Breast epithelium (tissue), 4 donors: ENCODE results near the gene SPR. TPM values are rescaled to one million over a fixed set of nuclear protein-coding genes. Genes with fewer than 3 reads are reported as not detected.

Experiments used
- DNase-seq, 2 donors: peaks; one replicate each; pipeline ENCODE4 v3.0.0-alpha.2; 2019; ENCODE audit warnings: low spot score in 2 of 2
- H3K27ac ChIP-seq, 2 donors: fragments of 200-600 bp; sonication (generic) in 1 of 2; one replicate each; pipeline ENCODE4 v1.5.1; 2016 to 2019; ENCODE audit warnings: mild to moderate bottlenecking in 1 of 2
- H3K27me3 ChIP-seq, 2 donors: fragments of 200-600 bp; sonication (generic) in 1 of 2; one replicate each; pipeline versions ENCODE4 v1.5.1 to v1.6.0; 2017 to 2019; ENCODE audit warnings: control low read depth in 1 of 2, mild to moderate bottlenecking in 1 of 2
- H3K36me3 ChIP-seq: fragments of 200-600 bp; one replicate; pipeline ENCODE4 v1.5.1; 2019
- H3K4me1 ChIP-seq, 2 donors: fragments of 200-600 bp; sonication (generic); one replicate each; pipeline ENCODE4 v1.5.1; 2016 to 2019; ENCODE audit warnings: control low read depth in 1 of 2
- H3K4me3 ChIP-seq, 3 donors: fragments of 200-600 bp; sonication (generic); 1 replicate in 2 of 3; 2 replicates in 1 of 3; pipeline ENCODE4 v1.5.1; 2016 to 2019; ENCODE audit warnings: mild to moderate bottlenecking in 3 of 3, moderate library complexity in 2 of 3
- H3K9me3 ChIP-seq, 2 donors: fragments of 200-600 bp; sonication (generic) in 1 of 2; one replicate each; pipeline ENCODE4 v1.5.1; 2016 to 2019; ENCODE audit warnings: control low read depth in 1 of 2
- CTCF ChIP-seq, 3 donors: fragments of 450-650 bp; IDR thresholded peaks; one replicate each; pipeline ENCODE4 v1.5.1; 2016 to 2017; ENCODE audit warnings: antibody characterized with exemption in 3 of 3, mild to moderate bottlenecking in 3 of 3, moderate library complexity in 3 of 3
- POLR2A ChIP-seq: fragments of 450-650 bp; IDR thresholded peaks from one replicate; pipeline ENCODE4 v1.6.1; 2016; ENCODE audit warnings: antibody characterized with exemption, mild to moderate bottlenecking, moderate library complexity
- POLR2AphosphoS5 ChIP-seq, 3 donors: sonication (generic); formaldehyde crosslinking; IDR thresholded peaks; one replicate each; pipeline ENCODE4 v1.6.1; 2017; ENCODE audit warnings: antibody characterized with exemption in 3 of 3
- intact Hi-C: fragments of 100-400 bp; cut with DNase I; formaldehyde crosslinking; loops from one replicate; pipeline ENCODE4 v1.15.1; 2023; ENCODE audit warnings: low total_unique reads
- total RNA-seq, 3 donors: library from RNA; depleted of rRNA; stranded (reverse); fragments of >200 nt; gene quantifications; one replicate each; pipeline ENCODE4 v1.1.0, GENCODE V29; 2016

The SPR gene
- total RNA-seq, 3 donors from 2014 or later = 36.3 to 53.4 (median 46.2) TPM

- no peak for DNase-seq
- TF ChIP-seq POLR2A (no peak), CTCF (IDR thresholded peaks at IDR 0.05) (no peak), POLR2AphosphoS5 (IDR thresholded peaks at IDR 0.05) (no peak)
Observed at GRCh38 chr2:72915907-72916742, 28.9 kb downstream of the SPR start.

GRCh38 chr2:72916743-72917137 is 29.5 kb downstream of the SPR start:
- H3K4me1 ChIP-seq = peaks cover 14 to 17% of the 10 kb centered on the region in 2 donors
- intact Hi-C loops = no loop called here
- no peak for TF ChIP-seq POLR2AphosphoS5 (IDR thresholded peaks at IDR 0.05)
- H3K27ac ChIP-seq = no peak overlapping the region
- no peak for DNase-seq
- H3K9me3 ChIP-seq = no peaks in the 10 kb centered on the region
- H3K4me3 ChIP-seq = peak overlapping the region; percentile 25 to 66 (median 48)
- H3K36me3 ChIP-seq = no peaks in the 10 kb centered on the region
- peaks cover 24 to 100% of the 10 kb centered on the region in 2 donors for H3K27me3 ChIP-seq

More at GRCh38 chr2:72915907-72916742, 28.9 kb downstream of the SPR start:
- Histone ChIP-seq H3K36me3 (no peaks in the 10 kb centered on the region), H3K4me3 (peak overlapping the region; percentile 25 to 66 (median 48)), H3K4me1 (peaks cover 14 to 17% of the 10 kb centered on the region in 2 donors), H3K27me3 (peaks cover 22 to 100% of the 10 kb centered on the region in 2 donors), H3K27ac (no peak overlapping the region), H3K9me3 (no peaks in the 10 kb centered on the region)
- intact Hi-C loops = no loop called here

GRCh38 chr2:72917138-72917876 is 30.1 kb downstream of the SPR start, which contains the start of gene EMX1:
TSS of gene EMX1 (plus strand) at chr2:72917519. CDS start at chr2:72917853, 334 bp downstream.
- Histone ChIP-seq H3K4me1 (peaks cover 14 to 17% of the 10 kb centered on the region in 2 donors), H3K36me3 (no peaks in the 10 kb centered on the region), H3K9me3 (no peaks in the 10 kb centered on the region), H3K27ac (no peak within 1 kb of the TSS), H3K4me3 (peak within 1 kb of the TSS; percentile 25 to 66 (median 48)), H3K27me3 (peaks cover 24 to 100% of the 10 kb centered on the region in 2 donors)
- intact Hi-C loops = no loop called here
- peak in 1 of 2 donors; percentile 45 for DNase-seq
- TF ChIP-seq POLR2A (no peak), CTCF (IDR thresholded peaks at IDR 0.05) (no peak), POLR2AphosphoS5 (IDR thresholded peaks at IDR 0.05) (no peak)

- H3K27me3 ChIP-seq = peaks cover 24 to 100% of the 10 kb centered on the region in 2 donors
- intact Hi-C loops = no loop called here
- H3K4me3 ChIP-seq = peak overlapping the region; percentile 25 to 66 (median 48)
- no peak for TF ChIP-seq CTCF (IDR thresholded peaks at IDR 0.05)
- no peak for TF ChIP-seq POLR2A
- no peak for TF ChIP-seq POLR2AphosphoS5 (IDR thresholded peaks at IDR 0.05)
- DNase-seq = no peak
- peaks cover 14 to 17% of the 10 kb centered on the region in 2 donors for H3K4me1 ChIP-seq
- H3K9me3 ChIP-seq = no peaks in the 10 kb centered on the region
- H3K27ac ChIP-seq = no peak overlapping the region
- no peaks in the 10 kb centered on the region for H3K36me3 ChIP-seq
Observed at GRCh38 chr2:72917877-72918553, 30.8 kb downstream of the SPR start.
